NCI-H128 (cell line): ENCODE measurements around the gene ADGRF3.
A peak's percentile ranks its signal among the peaks of the same experiment; 100 is the strongest.
"Not testable (repeated sequence)": the region's sequence is repeated elsewhere in the genome, so short reads cannot be mapped to it uniquely, and the experiment has no call there.

ENCODE experiments used
- DNase-seq: peaks from one replicate; lab custom pipeline; 2025; ENCODE audit not compliant: unreplicated experiment; lab: John Stamatoyannopoulos, UW

Gene ADGRF3

GRCh38 chr2:26351375-26352090, 4.9 kb upstream of the ADGRF3 start:
- DNase-seq: no peak

DNA sequence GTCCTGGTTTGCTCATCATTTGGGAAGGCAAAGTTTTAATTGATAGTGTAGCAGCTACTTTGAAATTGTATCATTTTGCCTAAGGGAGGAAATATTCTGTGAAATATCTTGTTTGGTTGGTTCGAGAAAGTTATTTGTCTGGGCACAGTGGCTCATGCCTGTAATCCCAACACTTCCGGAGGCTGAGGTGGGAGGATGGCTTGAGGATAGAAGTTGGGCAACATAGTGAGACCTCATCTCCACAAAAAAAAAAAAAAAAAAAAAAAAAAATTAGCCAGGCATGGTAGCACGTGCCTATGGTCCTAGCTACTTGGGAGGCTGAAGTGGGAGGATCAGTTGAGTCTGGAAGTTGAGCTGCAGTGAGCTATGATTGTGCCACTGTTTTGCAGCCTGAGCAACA, 3.1 kb upstream of the ADGRF3 start:
- no peak for DNase-seq

DNA sequence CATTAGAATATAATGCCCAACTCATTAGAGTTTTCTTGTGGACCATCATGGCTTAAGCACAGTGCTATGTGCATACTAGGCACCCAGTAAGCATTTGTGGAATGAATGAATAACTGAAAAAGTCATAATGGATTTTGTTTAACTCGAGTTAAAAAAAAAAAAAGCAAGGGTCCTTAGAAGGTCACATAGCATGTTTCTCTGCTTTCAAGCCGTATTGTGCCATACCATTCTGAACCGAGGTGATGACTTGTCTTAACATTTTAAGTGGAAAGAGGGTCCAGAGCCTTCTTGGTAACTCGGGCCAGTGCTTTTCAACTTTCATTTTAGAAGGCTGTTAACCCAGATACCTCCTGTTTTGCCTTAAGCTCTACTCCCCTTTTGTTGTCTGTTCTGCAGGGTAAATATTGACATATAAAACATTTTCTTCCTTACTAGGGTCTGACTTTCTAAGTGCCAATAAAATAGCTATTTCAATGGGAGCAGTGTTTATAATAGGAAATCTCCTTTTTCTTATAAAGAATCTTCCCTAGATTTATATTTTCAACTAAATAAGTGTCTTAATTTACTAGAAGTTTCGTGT, 787 bp upstream of the ADGRF3 start:
- DNase-seq: no peak

DNA sequence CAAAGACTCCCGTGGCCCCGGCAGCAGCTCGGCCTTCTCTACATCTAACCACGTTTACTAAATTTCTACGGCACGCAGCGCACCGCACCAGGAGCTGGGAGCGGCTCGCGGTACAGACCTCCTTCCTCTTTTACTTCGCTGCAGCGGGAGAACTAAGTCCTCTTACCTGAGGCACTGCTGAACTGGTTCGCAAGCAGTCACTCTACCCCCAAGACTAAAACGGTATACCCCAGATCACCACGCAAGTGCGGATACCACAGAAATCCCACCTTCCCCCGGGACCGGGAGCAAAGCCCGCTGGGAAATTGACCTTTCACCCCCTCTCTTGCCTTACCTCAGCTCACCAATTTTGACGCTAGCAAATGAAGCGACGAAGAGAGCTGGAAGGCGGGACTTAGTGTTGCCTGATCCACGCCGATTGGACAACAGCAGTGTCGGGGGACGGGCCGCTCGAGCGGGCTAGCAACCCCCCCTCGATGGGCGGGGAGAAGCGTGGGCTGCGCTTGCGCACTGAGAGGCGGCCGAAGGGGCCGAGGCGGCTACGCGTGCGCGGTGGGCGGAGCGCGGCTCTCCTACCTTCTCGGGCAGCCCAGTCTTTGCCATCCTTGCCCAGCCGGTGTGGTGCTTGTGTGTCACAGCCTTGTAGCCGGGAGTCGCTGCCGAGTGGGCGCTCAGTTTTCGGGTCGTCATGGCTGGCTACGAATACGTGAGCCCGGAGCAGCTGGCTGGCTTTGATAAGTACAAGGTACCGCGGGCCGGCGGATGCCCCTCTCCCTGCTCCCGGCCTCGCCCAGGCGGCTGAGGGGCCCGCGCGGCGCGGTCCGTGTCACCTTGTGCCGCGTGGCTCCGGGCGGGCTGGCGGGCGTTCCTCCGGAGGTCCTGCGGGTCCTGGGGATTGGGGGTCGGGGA, 790 bp downstream of the ADGRF3 start, which contains the start of gene SELENOI:
Gene SELENOI, plus strand, starts transcription at position 599 of the 909 bp plus-strand sequence. Its CDS starts 90 bp downstream, at position 689.
- peak; percentile 99 for DNase-seq

DNA sequence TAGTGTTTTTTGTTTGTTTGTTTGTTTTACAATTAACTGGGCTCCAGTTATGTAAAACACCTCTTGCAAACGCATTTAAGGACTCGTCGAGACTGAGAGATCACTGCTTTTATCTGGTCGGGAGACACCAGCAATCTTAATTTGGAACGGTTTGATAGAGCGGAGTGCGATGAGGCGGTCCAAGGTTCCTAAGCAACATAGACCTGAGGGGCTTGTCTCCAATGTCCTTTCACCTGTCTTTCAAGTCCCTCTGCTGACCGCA, 1.4 kb downstream of the ADGRF3 start:
- DNase-seq: no peak

- DNase-seq: no peak
Measured at GRCh38 chr2:26344581-26345282, 1.9 kb downstream of the ADGRF3 start.

GRCh38 chr2:26340831-26341230, 5.8 kb downstream of the ADGRF3 start:
- DNase-seq: no peak

- DNase-seq: no peak
Measured at GRCh38 chr2:26337298-26337697, 9.3 kb downstream of the ADGRF3 start.

GRCh38 chr2:26336719-26337118, 9.9 kb downstream of the ADGRF3 start:
- no peak for DNase-seq

DNA sequence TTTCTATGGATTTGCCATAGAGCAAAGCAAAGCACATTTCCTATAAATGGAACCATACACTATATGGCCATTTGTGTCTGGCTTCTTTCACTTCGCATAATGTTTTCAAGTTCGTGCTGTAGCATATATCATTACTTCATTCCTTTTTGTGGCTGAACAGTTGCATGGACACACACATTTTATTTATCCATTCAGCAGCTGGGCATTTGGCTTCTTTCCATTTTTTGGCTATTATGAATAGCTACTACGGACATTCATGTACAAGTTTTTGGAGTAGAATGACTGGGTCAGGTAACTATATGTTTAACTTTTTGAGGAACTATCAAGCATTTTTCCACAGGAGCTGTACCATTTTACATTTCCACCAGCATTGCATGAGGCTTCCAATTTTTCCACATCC, 11.4 kb downstream of the ADGRF3 start:
- no peak for DNase-seq

- DNase-seq: no peak
Measured at GRCh38 chr2:26333293-26333692, 13.3 kb downstream of the ADGRF3 start.

GRCh38 chr2:26331321-26331720, 15.3 kb downstream of the ADGRF3 start:
- not testable (repeated sequence) for DNase-seq

GRCh38 chr2:26330604-26331003, 16.0 kb downstream of the ADGRF3 start:
- no peak for DNase-seq

GRCh38 chr2:26330114-26330549, 16.5 kb downstream of the ADGRF3 start:
- peak; percentile 65 for DNase-seq

DNA sequence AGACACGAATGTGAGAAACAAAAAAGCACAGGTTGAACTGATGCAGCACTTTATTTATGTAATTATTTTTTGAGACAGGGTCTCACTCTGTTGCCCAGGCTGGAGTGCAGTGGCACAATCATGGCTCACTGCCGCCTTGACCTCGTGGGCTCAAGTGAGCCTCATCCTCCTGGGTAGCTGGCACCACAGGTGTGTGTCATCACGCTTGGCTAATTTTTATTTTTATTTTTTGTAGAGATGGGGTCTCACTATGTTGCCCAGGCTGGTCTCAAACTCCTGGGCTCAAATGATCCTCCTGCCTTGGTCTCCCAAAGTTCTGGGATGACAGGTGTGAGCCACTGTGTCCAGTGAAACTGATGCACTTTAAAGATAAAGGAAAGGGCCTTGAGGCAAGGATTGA, 17.5 kb downstream of the ADGRF3 start:
- DNase-seq: not testable (repeated sequence)

GRCh38 chr2:26327291-26328272, 19.0 kb downstream of the ADGRF3 start:
- no peak for DNase-seq

DNA sequence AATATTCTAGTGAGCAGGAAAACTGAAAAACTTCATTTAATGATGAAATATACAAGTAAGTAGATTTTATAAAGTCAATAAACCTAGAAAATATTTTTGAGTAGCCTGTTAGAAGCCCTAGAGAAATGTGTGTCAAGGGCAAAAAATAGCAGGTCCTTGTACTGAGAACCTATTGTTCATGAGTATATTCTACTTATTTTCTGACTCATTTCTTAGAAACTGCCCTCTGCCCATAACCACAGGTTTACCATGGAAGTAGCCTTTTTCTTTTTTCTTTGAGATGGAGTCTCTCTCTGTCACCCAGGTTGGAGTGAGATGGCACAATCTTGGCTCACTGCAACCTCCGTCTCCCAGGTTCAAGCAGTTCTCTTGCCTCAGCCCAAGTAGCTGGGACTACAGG, 20.1 kb downstream of the ADGRF3 start:
- no peak for DNase-seq

DNA sequence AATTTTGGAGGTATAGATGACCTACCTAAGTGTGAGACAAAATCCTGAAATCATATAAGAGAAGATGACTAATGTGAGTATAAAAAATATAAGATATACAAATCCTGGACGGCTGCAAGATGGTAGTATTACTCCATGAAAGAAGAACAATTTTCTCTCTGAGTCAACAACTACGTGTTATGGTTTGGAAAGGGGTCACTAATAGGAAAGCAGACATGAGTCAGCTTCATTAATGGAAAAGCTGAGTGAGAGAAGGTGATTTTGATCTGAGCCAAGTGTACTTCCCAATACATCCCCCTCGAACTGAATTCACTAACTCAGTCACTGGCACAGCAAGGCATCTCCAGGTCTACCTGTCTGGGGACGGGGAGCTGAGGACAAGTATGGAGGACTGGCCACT, 20.7 kb downstream of the ADGRF3 start:
- DNase-seq: no peak

GRCh38 chr2:26324903-26325302, 21.7 kb downstream of the ADGRF3 start:
- no peak for DNase-seq

DNA sequence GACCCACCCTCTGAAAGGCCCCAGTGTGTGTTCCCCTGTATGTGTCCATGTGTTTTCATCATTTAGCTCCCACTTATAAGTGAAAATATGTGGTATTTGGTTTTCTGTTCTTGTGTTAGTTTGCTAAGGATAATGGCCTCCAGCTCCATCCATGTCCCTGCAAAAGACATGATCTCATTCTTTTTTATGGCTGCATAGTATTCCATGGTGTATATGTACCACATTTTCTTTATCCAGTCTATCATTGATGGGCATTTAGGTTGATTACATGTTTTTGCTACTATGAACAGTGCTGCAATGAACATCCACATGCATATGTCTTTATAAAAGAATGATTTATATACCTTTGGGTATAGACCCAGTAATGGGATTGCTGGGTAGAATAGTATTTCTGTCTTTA, 22.1 kb downstream of the ADGRF3 start:
- not testable (repeated sequence) for DNase-seq
